Putamen (tissue), 1 donor: Measurements from ENCODE around the gene SERPINF2.
"Not testable (repeated sequence)": the region's sequence is repeated elsewhere in the genome, so short reads cannot be mapped to it uniquely, and the experiment has no call there.

Source experiments
- DNase-seq: peaks from one replicate; pipeline ENCODE4 v3.0.0-alpha.2; 2016; ENCODE audit warnings: low spot score

Gene SERPINF2

DNA sequence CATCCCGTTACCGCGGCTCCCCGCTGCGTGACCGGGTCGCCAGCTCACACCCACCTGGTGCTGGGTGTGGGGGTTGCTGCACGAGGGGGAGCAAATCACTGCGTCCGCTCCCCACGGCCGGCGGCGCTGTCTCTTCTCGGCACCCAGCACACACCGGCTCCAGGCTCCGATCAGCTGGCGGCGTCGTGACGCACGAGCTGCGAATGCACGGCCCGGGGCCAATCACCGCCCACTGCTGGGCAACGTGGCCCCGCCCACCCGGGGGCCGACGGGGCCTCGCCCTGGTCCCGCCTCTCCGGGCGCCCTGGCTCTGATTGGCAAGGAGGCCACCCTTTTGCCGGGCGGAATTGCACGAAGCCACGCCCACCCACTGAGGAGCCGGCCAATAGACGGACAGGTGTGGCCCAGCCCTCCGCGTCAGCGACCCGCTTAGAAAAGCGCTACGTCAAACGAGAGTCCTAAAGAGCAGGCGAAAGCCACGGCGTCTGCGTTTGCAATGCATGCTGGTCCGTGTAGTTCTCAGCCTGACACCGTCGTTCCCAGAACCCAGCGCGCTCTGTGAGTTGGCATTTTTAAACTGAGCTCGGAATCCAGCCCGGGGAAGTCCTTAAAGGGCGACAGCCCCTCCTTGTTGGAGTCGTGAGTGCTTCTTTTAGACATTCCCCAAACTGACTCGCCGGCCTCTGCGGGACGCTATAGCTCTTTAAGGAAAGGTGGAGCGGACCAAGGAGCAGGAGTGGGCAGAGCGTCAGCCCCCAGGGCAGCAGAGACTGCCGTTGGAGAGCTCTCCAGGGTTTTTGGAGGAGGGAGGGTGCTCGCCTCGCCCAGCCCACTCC lies 26.4 kb upstream of the SERPINF2 start:
- peak; percentile 100 for DNase-seq

DNA sequence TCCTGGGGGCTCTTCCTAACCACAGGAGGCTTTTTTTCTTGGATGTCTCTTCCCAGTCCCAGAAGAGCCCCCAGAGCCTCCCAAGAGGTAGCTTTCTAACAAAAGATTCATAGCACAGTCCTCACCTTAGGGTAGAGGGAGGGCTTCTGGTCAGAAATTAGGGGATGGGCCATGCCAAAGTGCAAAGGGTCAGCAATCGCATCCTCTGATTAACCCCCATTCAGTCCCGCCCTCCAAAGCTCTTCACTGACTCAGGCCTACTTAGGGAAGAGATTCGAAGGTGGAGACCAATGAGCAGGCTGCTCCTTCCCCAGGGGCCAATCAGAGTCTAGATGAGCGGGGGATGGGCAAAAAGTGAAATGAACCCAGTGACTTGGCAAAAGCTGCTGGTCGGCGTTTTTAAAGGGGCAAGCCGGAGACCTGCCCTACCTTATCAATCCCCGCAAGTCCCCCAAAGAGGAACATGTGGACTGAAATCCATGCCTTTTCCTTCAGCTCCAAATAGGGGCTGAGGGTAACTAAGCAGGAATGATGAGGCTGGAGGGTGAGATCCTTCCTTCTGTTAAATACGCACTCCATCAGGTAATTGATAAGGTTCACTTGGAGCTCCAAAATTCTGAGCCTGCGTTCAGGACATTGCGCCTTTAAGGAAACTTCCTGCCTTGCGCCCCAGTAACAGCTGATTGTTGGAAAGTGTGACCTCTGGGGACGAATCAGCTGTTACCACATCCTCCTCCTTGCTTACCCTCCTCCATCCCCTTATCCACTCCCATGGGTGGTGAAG lies 25.6 kb upstream of the SERPINF2 start:
- peak; percentile 97 for DNase-seq

DNA sequence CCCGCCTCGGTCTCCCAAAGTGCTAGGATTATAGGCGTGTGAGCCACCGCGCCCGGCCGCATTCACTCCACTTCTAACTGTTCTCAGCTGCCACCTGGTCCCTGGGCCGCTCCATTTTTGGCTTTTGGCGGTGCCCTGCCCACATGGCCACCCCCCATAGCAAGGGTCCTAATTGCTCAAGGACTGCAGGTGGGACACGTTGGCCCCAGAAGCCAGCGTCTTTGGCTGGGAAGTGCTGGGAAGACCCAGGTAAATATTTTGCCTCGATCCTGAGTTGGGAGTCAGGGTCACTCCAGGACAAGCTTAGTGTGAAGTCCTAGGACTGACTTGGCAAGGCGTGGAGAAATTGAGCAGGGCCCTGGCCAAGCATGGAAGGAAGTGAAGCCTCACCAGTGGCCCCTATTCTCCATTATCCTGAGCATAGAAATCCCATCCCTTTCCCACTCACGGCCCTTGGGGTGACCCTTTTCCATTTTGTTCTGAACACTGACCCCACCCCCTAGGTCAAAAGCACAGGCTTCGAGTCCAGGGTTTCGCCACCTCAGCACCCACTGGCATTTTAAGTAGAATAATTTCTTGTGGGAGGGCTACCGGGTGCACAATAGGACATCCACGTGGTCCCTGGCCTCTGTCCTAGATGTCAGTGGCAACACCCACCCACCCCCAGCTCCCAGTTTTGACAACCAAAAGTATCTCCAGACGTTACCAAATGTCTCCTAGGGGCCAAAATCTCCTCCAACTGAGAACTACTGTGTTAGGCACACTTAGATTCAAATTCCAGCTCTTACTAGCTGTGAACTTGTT lies 24.1 kb upstream of the SERPINF2 start:
- DNase-seq, result no peak

GRCh38 chr17:1720856-1721386 lies 21.8 kb upstream of the SERPINF2 start:
- no peak for DNase-seq

DNA sequence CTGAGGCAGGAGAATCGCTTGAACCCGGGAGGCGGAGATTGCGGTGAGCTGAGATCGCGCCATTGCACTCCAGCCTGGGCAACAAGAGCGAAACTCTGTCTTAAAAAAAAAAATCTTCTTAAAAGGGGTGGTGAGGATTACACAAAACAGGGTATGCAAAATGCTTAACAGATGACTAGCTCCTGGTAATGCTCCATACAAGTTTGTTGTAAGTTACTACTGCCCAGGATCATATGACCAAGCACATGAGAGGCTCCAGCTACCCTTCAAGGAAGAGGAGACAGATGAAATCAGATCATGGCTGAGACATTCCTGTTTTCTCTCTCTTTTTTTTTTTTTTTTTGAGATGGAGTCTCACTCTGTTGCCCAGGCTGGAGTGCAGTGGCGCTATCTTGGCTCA lies 20.6 kb upstream of the SERPINF2 start:
- DNase-seq, result not testable (repeated sequence)

DNA sequence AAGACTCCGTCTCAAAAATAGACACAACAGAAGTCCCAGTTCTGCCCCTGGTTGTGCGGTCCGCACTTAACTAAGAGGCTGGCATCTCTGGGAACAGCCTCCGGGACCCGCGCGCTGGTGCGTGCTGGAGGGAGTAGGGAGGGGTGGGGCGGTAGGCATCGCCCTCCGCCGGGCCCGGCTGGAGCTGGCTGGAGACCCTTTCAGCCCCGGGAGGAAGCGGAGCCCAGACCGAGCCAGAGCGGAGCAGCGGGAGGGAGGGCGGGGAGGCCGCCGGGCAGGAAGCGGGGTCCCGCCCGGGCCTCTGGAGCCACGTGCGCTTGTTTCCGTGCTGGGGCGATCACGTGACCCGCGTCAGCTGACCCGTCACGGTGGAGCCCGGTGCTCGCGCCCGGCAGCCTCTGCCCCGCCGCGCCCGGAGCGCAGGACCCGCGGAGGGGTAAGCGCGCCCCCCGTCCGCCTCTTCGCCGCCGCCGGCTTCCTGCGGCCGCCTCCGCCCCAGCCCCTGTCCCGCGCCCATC lies 18.3 kb upstream of the SERPINF2 start, which contains the start of gene WDR81:
TSS of gene WDR81 (plus strand) at position 354 of the 518 bp plus-strand sequence. CDS start 256 bp downstream, outside the sequence.
- peak; percentile 85 for DNase-seq

- DNase-seq, result no peak
Measured at GRCh38 chr17:1724869-1725641, 17.6 kb upstream of the SERPINF2 start.

GRCh38 chr17:1725642-1726511 lies 16.8 kb upstream of the SERPINF2 start:
- no peak for DNase-seq

GRCh38 chr17:1726626-1727257 lies 15.9 kb upstream of the SERPINF2 start:
- DNase-seq, result no peak

GRCh38 chr17:1727258-1727789 lies 15.3 kb upstream of the SERPINF2 start:
- no peak for DNase-seq

GRCh38 chr17:1727876-1728630 lies 14.6 kb upstream of the SERPINF2 start:
- no peak for DNase-seq

DNA sequence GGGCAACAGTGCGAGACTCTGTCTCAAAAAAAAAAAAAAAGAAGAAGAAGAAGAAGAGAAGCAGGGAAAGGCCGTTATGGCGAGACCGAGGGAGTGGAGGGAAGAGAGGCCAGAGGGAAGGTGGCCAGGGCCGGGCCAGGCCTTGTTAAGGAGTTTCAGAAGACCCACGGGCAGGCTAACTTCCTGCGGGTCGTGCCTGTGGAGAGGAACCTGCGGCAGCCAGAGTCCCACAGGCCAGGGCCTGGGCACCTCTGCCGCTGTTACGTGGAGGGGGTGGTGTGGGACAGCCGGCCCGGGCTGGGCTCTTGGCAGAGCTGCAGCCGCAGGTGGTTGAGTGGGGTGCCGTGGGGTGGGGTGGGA lies 12.7 kb upstream of the SERPINF2 start:
- no peak for DNase-seq

DNA sequence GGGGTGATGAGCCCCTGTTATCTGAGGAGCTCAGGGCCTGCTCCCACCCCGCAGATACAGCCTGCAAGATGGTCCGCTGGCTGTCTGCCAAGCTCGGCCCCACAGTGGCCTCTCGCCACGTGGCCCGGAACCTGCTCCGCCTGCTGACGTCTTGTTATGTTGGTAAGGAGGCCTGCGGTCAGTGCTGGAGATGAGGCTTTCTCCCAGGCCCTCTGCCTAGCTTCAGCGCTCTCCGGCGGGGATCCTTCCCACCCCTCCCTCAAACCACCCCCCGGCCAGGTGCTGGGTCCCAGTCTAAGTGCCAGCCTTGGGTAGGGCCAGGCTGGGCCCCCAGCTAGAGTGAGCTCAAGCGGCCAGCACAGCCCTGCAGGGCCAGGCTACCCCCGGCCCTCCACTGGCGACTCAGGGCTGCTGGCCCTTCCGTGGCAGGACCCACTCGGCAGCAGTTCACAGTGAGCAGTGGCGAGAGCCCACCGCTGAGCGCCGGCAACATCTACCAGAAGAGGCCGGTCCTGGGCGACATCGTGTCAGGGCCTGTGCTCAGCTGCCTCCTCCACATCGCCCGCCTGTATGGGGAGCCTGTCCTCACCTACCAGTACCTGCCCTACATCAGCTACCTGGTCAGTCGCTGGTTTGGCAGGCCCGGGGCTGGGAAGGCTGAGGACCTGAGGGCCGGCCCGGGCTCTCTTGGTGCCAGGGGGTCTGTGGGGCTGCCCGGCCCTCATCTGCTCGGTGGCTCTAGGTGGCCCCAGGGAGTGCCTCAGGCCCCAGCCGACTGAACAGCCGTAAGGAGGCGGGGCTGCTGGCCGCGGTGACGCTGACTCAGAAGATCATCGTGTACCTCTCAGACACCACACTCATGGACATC lies 12.1 kb upstream of the SERPINF2 start:
- DNase-seq, result no peak

DNA sequence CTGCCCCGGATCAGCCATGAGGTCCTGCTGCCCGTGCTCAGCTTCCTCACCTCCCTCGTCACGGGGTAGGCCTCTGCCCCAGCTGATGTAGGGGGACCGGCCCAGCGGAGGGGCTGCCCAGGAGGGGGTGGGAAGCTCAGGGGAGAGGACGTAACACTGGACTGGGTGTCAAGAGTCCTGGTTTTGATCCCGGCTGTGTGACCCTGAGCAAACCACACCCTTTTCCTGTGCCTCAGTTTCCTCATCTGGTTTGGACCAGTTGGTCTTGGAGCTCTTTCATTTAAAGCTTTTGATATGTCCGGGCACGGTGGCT lies 11.5 kb upstream of the SERPINF2 start:
- no peak for DNase-seq

DNA sequence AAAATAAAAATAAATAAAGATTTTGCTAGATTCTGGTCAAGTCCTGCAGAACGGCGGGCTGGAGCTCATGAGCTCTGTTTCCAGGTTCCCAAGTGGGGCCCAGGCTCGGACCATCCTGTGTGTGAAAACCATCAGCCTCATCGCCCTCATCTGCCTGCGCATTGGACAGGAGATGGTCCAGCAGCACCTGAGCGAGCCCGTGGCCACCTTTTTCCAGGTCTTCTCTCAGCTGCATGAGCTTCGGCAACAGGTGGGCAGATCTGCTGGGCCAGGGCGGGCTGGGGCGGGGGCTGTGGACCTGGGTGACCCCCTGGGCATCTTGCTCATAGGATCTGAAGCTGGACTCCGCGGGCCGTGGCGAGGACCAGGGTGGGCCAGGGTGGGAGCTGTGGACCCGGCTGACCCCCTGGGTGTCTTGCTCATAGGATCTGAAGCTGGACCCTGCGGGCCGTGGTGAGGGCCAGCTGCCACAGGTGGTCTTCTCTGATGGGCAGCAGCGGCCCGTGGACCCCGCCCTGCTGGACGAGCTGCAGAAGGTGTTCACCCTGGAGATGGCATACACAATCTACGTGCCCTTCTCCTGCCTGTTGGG lies 10.3 kb upstream of the SERPINF2 start:
- no peak for DNase-seq

- DNase-seq, result no peak
Measured at GRCh38 chr17:1732833-1733321, 9.8 kb upstream of the SERPINF2 start.

- no peak for DNase-seq
Measured at GRCh38 chr17:1733759-1734158, 8.9 kb upstream of the SERPINF2 start.
